ENCODE data around the gene SIGLEC8.
"Not testable (repeated sequence)": the region's sequence is repeated elsewhere in the genome, so short reads cannot be mapped to it uniquely, and the experiment has no call there.

Gene SIGLEC8

DNA sequence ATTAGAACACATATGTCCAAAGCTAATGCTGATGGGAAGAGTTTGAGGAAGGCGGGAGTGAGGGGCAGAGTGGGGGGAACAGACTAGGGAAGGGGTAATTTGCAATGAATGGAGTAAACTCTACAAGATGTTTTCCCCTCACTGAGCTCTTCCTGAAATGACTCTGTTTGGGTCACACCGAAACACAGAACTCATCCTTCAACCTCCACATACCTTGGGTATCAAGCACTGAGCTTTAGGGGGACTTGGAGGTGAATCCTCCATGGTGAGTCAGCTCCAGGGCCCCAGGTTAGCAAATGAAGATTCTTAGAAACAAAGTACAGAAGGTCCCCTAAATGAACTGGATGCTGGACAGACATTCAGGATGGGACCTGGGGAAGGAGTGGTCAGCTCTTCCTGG, 39.5 kb downstream of the SIGLEC8 start:
- Histone ChIP-seq H3K36me3 (ENCODE audit: low read depth) (no peaks in the 10 kb centered on the region), H3K27me3 (ENCODE audit: insufficient read depth, poor library complexity, severe bottlenecking) (peaks cover 5% of the 10 kb centered on the region), H3K9me3 (ENCODE audit: severe bottlenecking) (no peaks in the 10 kb centered on the region), H3K27ac (ENCODE audit: poor library complexity, severe bottlenecking) (no peak overlapping the region), H3K4me1 (ENCODE audit: insufficient read depth, poor library complexity, severe bottlenecking) (no peaks in the 10 kb centered on the region), H3K4me3 (ENCODE audit: severe bottlenecking) (no peak overlapping the region)
- TF ChIP-seq, protein P1, sequence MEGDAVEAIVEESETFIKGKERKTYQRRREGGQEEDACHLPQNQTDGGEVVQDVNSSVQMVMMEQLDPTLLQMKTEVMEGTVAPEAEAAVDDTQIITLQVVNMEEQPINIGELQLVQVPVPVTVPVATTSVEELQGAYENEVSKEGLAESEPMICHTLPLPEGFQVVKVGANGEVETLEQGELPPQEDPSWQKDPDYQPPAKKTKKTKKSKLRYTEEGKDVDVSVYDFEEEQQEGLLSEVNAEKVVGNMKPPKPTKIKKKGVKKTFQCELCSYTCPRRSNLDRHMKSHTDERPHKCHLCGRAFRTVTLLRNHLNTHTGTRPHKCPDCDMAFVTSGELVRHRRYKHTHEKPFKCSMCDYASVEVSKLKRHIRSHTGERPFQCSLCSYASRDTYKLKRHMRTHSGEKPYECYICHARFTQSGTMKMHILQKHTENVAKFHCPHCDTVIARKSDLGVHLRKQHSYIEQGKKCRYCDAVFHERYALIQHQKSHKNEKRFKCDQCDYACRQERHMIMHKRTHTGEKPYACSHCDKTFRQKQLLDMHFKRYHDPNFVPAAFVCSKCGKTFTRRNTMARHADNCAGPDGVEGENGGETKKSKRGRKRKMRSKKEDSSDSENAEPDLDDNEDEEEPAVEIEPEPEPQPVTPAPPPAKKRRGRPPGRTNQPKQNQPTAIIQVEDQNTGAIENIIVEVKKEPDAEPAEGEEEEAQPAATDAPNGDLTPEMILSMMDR (IDR thresholded peaks at IDR 0.05; ENCODE audit: poor library complexity, severe bottlenecking): no peak
- DNase-seq (ENCODE audit: low spot score): no peak
- ATAC-seq (ENCODE audit: low read depth): no peak

DNA sequence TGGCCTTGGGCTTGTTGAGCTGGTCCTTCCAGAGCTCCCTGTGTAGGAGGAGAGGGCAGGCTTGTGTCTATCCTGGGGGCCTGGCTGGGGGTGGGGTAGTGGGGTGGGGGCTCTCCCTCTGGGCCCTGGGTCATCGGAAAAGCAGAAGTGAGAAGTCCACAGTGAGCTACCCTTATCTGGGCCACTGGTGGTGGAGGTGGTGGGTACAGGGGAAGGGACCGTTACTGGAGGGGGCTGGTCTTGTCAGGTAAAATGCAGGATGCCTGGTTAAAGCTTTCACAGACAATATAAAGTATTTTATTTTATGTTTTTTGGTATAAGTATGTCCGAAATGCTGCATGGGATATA, 40.5 kb downstream of the SIGLEC8 start:
- Histone ChIP-seq H3K27me3 (ENCODE audit: insufficient read depth, poor library complexity, severe bottlenecking) (peaks cover 5% of the 10 kb centered on the region), H3K4me3 (ENCODE audit: severe bottlenecking) (no peak overlapping the region), H3K36me3 (ENCODE audit: low read depth) (no peaks in the 10 kb centered on the region), H3K27ac (ENCODE audit: poor library complexity, severe bottlenecking) (no peak overlapping the region), H3K9me3 (ENCODE audit: severe bottlenecking) (no peaks in the 10 kb centered on the region), H3K4me1 (ENCODE audit: insufficient read depth, poor library complexity, severe bottlenecking) (no peaks in the 10 kb centered on the region)
- TF ChIP-seq, protein P1 (IDR thresholded peaks at IDR 0.05; ENCODE audit: poor library complexity, severe bottlenecking): no peak
- DNase-seq (ENCODE audit: low spot score): no peak
- no peak for ATAC-seq (ENCODE audit: low read depth)

DNA sequence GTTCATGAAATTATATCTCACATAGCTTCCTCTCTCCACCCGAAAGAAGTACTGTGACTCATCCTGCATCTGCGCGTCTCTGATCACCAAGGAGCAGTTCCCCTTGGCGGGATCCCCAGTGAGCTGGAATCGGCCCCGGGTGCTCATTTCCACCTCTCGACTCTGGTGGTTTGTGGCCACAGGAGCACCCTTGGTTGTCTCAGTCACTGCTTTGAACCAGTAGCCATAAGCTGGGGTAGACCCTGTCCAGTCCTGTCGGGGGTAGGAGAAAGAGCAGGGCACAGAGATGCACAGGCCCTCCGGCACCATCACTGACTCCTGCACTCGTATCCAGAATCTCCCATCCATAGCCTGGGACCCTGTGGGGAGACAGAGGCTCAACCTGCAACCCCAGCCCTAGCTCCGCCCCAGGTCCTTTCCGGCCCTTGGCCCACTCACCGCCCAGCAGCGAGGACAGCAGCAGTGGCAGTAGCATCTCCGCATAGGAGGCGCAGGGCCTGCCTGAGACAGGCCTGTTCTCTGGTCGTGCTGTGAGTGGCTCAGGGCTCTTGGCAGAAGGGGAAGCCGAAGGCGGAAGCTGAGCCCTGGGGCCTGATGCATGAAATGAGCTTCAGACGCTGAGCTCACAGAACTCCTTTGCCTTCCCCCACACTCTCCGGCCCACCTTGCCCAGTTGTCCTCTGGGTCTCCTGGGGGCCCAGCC, 41.0 kb downstream of the SIGLEC8 start, which contains the start of gene SIGLEC10:
Gene SIGLEC10, minus strand, starts transcription at position 536 of the 703 bp plus-strand sequence. Its CDS starts 61 bp downstream, at position 475.
- Histone ChIP-seq H3K27me3 (ENCODE audit: insufficient read depth, poor library complexity, severe bottlenecking) (peaks cover 5% of the 10 kb centered on the region), H3K27ac (ENCODE audit: poor library complexity, severe bottlenecking) (no peak within 1 kb of the TSS), H3K4me3 (ENCODE audit: severe bottlenecking) (no peak within 1 kb of the TSS), H3K36me3 (ENCODE audit: low read depth) (no peaks in the 10 kb centered on the region), H3K4me1 (ENCODE audit: insufficient read depth, poor library complexity, severe bottlenecking) (no peaks in the 10 kb centered on the region), H3K9me3 (ENCODE audit: severe bottlenecking) (no peaks in the 10 kb centered on the region)
- no peak for DNase-seq (ENCODE audit: low spot score)
- ATAC-seq (ENCODE audit: low read depth): no peak; the same call in 2 of the 3 replicates
- TF ChIP-seq, protein P1 (IDR thresholded peaks at IDR 0.05; ENCODE audit: poor library complexity, severe bottlenecking): no peak

DNA sequence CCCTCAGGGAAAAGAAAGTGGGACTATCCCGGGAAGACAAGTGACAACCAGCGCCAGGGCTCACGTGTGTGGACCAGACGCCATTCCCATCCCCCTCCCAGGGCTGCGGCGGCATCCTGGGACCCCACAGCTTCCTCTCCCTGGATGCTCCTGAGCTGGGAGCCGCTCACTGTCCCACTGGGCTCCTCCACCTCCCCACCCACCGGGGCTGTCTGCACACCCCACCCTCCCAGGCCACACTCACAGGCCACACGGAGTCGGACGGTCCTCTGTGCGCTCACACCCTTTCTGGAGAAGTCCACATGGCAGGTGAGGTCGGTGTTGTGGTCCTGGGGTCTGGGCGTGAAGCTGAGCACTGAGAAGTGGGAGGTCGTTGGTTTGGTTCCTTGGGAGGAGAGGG, 41.8 kb downstream of the SIGLEC8 start:
- not testable (repeated sequence) for ATAC-seq (ENCODE audit: low read depth); H3K4me3 ChIP-seq (ENCODE audit: severe bottlenecking); H3K27me3 ChIP-seq (ENCODE audit: insufficient read depth, poor library complexity, severe bottlenecking); DNase-seq (ENCODE audit: low spot score); H3K27ac ChIP-seq (ENCODE audit: poor library complexity, severe bottlenecking); H3K9me3 ChIP-seq (ENCODE audit: severe bottlenecking); H3K36me3 ChIP-seq (ENCODE audit: low read depth); H3K4me1 ChIP-seq (ENCODE audit: insufficient read depth, poor library complexity, severe bottlenecking)

DNA sequence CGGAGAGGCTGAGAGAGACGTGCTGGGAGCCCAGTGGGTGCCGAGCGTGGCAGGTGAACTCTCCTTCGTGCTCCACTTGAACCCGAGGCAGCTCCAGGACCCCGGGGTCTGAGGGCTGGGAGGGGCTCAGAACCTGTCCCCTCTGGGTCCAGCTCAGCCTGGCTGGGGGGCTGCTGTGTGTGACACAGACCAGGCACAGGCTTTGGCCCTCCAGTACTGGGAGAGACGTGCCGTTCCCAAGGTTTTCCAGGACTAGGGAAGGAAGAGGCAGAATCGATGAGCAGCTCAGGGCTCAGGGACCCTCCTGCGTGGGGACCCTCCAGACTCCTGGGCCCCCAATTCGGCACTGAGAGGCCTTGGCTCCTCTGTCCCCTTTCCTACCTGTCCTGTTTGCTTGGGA, 43.1 kb downstream of the SIGLEC8 start:
- no peak for DNase-seq (ENCODE audit: low spot score)
- Histone ChIP-seq H3K9me3 (ENCODE audit: severe bottlenecking) (no peaks in the 10 kb centered on the region), H3K27ac (ENCODE audit: poor library complexity, severe bottlenecking) (no peak overlapping the region), H3K27me3 (ENCODE audit: insufficient read depth, poor library complexity, severe bottlenecking) (no peaks in the 10 kb centered on the region), H3K36me3 (ENCODE audit: low read depth) (no peaks in the 10 kb centered on the region), H3K4me1 (ENCODE audit: insufficient read depth, poor library complexity, severe bottlenecking) (no peaks in the 10 kb centered on the region), H3K4me3 (ENCODE audit: severe bottlenecking) (no peak overlapping the region)
- ATAC-seq (ENCODE audit: low read depth): no peak
- TF ChIP-seq, protein P1 (IDR thresholded peaks at IDR 0.05; ENCODE audit: poor library complexity, severe bottlenecking): no peak
